Left colon (tissue), 2 donors: Measurements from ENCODE around the gene MRGPRE. TPM values are rescaled to one million over a fixed set of nuclear protein-coding genes. Genes with fewer than 3 reads are reported as not detected.
"Not testable (repeated sequence)": the region's sequence is repeated elsewhere in the genome, so short reads cannot be mapped to it uniquely, and the experiment has no call there.

ENCODE experiments used
- ATAC-seq: fragments of 200-7000 bp; cut with Tn5 transposase; one replicate; pipeline ENCODE4 v1.9.1; 2020; ENCODE audit warnings: mild to moderate bottlenecking, moderate library complexity
- DNase-seq, 2 donors: peaks; one replicate each; pipeline ENCODE4 v3.0.0-alpha.2; 2020
- intact Hi-C, 2 donors: fragments of 100-400 bp; cut with DNase I in 1 of 2; cut with micrococcal nuclease in 1 of 2; formaldehyde crosslinking; loops; one replicate each; pipeline versions ENCODE4 v1.11.2 to v1.14.0; 2022; cut with DNase I, micrococcal nuclease
- long read RNA-seq: library from polyadenylated mRNA; unstranded; transcript quantifications from one replicate; pipeline ENCODE4 v2.0.0, GENCODE V29; 2021
- total RNA-seq, 2 donors: library from RNA; stranded (reverse); fragmentation: NEBNext Ultra II Directional; extraction: Animal tissue kit (Norgen Biotek cat#: 25700); gene quantifications; one replicate each; pipeline ENCODE4 v1.2.1, GENCODE V29; 2021
- donor health status: DM: no; HTN: no; CAD: no.
- donor health status: DM: yes; HTN: yes; CAD: no.

MRGPRE gene
- not detected for total RNA-seq
- long read RNA-seq, partial matches to known transcripts: 0 of 1 reads
- long read RNA-seq, other reads (novel, unspliced or antisense): 0 of 1 reads

DNA sequence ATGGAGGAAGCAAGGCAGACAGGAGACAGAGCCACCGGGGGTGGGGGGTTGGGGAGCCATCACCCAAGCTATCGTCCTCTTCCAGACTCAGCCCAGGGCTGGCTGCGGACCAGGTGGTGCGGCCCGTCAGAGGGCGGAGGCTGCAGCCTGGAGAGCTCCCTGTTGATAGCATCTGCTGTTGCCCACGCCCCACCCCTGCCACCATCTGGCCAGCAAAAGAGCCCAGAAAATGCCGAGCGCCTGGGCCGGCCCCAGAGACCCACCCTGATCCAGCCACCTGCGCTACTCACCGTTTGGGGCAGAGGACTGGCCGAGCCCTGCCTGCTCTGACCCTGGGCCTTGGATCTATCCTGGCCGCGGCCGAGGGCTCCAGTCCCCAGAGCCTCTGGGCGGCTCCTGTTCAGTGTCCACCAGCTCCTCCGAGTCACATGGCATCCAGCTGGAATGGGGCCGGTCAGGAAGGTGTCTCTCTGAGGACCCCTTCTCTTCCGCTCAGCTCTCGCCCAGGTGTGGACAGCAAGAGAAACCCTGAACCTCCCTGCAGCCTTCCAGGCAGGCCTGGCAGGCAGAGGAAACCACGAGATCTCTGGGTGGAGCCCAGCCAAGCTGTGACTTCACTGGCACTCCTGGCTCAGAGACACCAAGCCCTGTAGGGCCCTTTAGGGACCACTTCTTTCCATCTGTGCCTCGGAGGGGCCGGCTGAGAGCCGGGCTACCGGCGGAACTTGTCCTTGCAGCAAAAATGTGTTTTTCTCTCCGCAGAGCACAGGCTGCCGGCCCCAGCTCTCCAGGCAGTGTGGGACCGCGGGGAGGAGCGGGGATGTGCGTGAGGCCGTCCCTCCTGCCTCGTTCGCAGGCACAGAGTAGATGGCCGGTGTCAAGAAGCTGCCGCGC is at the start of gene MRGPRE:
TSS of gene MRGPRE (minus strand) at position 567 of the 894 bp plus-strand sequence. CDS start 3,618 bp downstream, outside the sequence.
- intact Hi-C loops: no loop called here
- peak; percentile 80 for ATAC-seq
- DNase-seq: peak in 1 of 2 donors; percentile 23

DNA sequence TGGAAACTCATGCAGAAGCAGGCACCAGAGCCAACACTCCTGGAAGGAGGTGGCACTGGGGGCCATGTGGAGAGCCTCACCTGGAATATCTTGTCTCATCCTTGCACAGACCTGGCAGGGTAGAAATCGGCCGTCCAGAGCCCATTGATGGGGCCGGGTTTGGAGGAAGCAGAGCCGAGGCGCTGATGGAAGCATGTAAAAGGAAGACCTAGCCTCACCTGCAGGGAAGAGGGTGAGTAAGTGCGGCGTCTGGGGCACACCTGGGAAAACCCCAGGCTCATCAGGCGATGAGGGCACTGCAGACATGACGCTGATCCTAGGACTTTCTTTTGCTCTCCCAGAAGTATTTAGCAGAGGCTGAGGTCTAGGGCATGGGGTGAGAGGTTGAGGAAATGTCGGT is 48.9 kb upstream of the MRGPRE start:
- DNase-seq, ATAC-seq, intact Hi-C loops: not testable (repeated sequence)

DNA sequence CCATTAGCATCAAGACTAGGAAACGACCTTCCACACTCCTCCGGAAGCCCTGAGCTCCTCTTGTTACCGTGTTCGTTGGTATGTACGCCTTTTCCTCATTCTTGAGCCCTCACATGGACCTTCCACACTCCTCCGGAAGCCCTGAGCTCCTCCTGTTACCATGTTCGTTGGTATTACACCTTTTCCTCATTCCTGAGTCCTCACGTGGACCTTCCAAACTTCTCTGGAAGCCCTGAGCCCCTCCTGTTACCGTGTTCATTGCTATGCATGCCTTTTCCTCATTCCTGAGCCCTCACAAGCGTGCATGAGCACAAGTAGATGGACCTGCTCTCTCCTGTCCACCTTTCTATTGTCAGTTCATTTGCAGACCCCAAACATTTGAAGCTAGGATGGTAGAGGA is 48.4 kb upstream of the MRGPRE start:
- intact Hi-C loops, DNase-seq, ATAC-seq: not testable (repeated sequence)

GRCh38 chr11:3278922-3279321 is 46.7 kb upstream of the MRGPRE start:
- DNase-seq, intact Hi-C loops: not testable (repeated sequence)
- ATAC-seq: peak; percentile 69

- intact Hi-C loops, ATAC-seq, DNase-seq: not testable (repeated sequence)
Measured at GRCh38 chr11:3273629-3274028, 41.4 kb upstream of the MRGPRE start.

DNA sequence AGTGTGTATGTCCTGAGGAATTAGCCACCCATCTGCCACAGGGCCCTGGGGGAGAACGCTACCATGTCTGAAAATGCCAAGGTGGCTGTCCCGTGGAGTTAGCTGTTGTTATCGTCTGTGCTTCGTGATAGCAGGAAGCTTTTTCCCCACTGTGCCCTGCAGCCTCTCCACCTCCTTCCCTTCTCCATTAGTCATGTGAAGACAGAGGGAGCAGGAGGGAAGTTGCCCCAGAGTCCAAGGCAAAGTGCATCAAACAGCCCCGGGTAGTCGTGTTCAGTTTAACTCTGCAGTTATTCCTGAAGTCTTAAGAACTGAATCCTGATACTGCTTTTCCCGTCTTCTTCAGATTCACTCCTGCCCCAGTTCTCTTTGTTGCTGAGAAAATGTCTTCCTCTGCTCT is 30.3 kb upstream of the MRGPRE start:
- ATAC-seq, DNase-seq, intact Hi-C loops: not testable (repeated sequence)

- DNase-seq, intact Hi-C loops, ATAC-seq: not testable (repeated sequence)
Measured at GRCh38 chr11:3261831-3262230, 29.6 kb upstream of the MRGPRE start.

GRCh38 chr11:3257509-3257908 is 25.3 kb upstream of the MRGPRE start:
- ATAC-seq, DNase-seq, intact Hi-C loops: not testable (repeated sequence)

- ATAC-seq, intact Hi-C loops: not testable (repeated sequence)
Measured at GRCh38 chr11:3255241-3255640, 23.0 kb upstream of the MRGPRE start.

DNA sequence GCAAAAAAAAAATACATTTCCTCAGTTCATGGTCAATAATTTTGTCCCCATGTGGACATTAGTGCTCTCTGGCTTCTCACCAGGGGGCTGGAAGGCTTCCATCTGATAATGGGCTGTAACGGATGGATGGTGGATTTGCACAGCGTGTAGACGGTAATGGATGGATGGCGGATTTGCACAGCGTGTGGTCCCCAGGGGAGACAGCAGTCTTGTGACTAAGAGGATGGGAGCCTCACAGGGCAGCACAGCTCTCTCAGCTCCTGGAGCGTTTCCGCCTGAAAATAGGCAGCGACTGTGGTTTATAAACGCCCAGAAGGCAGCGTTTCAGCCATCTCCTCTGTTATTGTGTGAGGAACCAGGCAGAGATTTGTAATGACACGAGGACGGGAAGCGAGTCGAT is 22.6 kb upstream of the MRGPRE start:
- intact Hi-C loops, ATAC-seq, DNase-seq: not testable (repeated sequence)

More at GRCh38 chr11:3255241-3255640, 23.0 kb upstream of the MRGPRE start:
- not testable (repeated sequence) for DNase-seq

- intact Hi-C loops: no loop called here
- no peak for DNase-seq
Measured at GRCh38 chr11:3245071-3245470, 12.9 kb upstream of the MRGPRE start.

DNA sequence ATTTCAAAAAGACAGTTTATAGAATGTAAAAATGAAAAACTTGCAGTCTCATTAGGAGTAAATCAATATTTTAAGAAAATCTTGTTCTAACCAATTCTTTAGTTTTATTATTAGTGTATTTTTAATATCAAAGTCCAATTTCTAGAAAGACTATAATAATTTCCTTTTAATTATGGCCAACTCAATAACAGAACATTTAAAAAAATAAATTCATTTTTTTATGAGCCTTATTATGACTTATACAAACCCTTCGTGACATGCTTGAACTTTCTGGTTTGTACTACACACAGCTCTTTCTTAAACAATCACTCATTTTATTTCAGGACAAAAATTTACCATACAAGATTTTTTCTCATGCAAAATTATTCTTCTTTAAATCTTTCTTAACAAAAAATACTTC is 11.7 kb upstream of the MRGPRE start:
- ATAC-seq: no peak
- intact Hi-C loops: no loop called here
- DNase-seq: no peak

More at GRCh38 chr11:3245071-3245470, 12.9 kb upstream of the MRGPRE start:
- no peak for ATAC-seq

GRCh38 chr11:3237119-3237518 is 4.9 kb upstream of the MRGPRE start:
- ATAC-seq (no peak), DNase-seq (no peak)
- intact Hi-C loops: no loop called here

DNA sequence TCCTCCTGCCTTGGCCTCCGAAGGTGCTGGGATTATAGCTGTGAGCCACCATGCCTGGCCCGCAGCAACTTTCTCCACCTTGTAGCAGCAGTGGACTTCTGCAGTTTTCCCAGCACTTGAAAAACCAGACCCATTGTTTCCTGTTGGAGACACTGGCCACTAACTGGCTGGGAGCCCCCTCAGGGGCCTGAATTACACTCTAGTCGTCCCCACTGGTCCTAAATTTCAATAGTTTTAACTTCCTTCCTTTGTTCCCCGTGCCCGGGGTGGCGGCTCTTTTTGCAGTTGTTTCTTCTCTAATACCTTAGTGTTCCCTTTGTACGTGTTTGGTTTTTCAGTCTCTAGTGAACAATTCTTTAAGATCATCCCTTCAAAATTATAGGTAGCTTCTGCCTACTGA is 2.6 kb upstream of the MRGPRE start:
- intact Hi-C loops: no loop called here
- DNase-seq (no peak), ATAC-seq (no peak)

GRCh38 chr11:3232956-3233355 is 739 bp upstream of the MRGPRE start:
- no peak for ATAC-seq
- intact Hi-C loops: no loop called here
- DNase-seq: no peak

GRCh38 chr11:3231550-3231850 is 717 bp downstream of the MRGPRE start:
- DNase-seq (no peak), ATAC-seq (no peak)
- intact Hi-C loops: no loop called here

DNA sequence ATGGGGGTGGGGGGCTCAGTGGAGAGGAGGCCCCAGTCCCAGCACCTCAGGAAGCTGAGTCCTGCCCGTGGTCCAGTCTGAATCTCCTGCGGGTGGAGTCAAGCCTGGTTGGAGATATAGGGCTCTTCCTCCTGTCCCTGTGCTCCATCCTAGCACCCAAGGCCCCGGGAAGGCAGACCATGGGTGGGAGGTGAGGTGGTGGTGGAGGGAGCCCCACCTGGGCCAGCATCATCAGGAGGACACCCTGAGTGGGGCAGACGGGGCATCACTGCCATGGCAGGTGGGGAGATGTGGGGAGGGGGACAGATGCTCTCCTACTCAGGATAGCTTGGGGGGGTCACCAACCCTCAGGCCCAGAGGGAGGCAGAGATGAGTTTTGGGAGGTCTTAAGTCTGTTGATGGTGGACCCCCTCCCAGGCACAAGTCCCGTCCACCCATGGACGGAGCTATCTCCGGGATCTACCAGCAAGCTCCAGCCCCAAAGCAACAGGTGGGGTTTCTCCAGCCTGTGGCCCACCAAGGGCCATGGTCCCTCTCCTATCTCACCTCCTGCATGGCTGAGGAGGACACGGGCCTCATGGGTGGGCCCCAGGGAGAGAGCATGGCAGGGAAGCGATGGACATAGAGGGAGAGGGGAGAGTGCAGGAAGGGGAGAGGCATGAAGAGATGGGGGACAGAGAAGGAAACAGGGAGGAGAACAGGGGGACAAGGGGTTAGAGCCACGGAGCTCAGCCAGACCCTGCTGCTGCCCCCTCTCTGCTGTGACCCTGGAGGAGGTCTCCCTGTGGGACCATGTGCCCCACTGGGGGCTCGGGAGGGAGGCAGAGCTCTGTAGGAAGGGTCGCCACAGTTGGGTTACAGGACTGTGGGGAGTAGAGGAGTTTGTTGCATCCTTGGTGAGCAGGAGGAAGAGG is 1.3 kb downstream of the MRGPRE start:
- intact Hi-C loops: no loop called here
- ATAC-seq: no peak
- DNase-seq: no peak

DNA sequence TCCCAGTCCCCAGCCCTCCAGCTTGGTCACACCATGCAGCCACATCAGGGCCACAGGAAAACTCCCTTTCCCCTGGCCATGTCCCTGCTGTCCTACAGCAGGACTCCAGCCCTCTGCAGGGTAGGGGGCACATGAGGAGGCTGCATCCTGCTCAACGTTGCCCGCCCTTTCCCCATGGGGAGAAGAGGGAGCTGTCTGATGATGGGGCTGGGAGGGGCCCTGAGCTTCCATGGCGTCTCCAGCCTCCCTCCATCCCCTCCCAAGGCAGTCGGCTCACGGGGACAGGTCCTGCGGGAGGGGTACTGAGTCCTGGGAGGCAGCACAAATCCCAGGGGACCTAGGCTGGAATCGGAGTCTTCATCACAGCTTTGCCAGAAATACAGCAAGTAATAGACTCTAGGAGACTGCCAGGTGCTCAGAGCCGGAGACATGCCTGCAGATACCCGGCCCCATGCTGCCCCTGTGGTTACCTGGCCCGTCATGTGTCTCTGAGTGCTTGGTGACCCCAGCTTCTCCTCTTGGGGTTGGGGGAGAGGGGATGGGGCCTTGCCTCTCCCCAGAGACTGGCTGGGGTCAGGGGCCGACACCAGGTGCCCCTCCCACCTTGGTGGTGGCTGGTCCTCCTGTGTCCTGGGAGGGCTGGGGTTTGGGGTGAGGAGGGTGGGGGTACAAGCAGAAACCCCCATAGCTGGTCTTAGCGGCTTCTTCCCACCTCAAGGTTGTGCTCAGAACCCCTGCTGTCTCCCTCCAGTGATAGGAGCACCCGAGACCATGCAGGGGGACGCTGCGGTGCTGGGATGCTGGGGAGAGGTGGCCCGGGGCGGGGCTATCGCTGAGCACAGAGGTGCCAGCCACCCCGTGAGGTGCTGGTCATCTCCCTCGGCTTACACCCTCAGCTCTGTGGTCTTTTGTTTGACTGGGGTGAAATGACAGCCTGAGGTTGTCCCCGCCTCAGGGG is 2.3 kb downstream of the MRGPRE start:
- ATAC-seq (no peak), DNase-seq (no peak)
- intact Hi-C loops: no loop called here
